K562 (cell line): Measurements from ENCODE around the gene SLC8A2. TPM values are rescaled to one million over a fixed set of nuclear protein-coding genes. Genes with fewer than 3 reads are reported as not detected.
A peak's percentile ranks its signal among the peaks of the same experiment; 100 is the strongest.

Experiments used
- ATAC-seq: fragments of 200-7000 bp; cut with Tn5 transposase; 3 replicates; pipeline ENCODE4 v1.9.1; 2020; ENCODE audit warnings: moderate library complexity
- Bru-seq: library from RNA; stranded (reverse); fragments of 400-500 nt; gene quantifications from one replicate; lab custom pipeline; 2021; lab: Mats Ljungman, UMichigan
- BruChase-seq, 2 experiments: library from RNA; stranded (reverse); fragments of 400-500 nt; gene quantifications; one replicate each; lab custom pipeline; 2021; lab: Mats Ljungman, UMichigan
- BruUV-seq: library from RNA; stranded (reverse); fragments of 400-500 nt; replicated peaks from 2 replicates; lab custom pipeline; 2021; lab: Mats Ljungman, UMichigan
- CTCF ChIA-PET: fragments of 300-600 bp; formaldehyde crosslinking; extraction: SDS; loops from one replicate; lab custom pipeline; 2021; ENCODE audit warnings: low intra/inter-chr PET ratio; lab: Yijun Ruan, JAX
- POLR2A ChIA-PET: fragments of 300-600, 350-650 bp; sonication (Branson Sonifier 250); formaldehyde crosslinking; extraction: SDS; loops from one replicate; lab custom pipeline; 2021; ENCODE audit warnings: antibody characterized with exemption, inconsistent platforms; lab: Yijun Ruan, JAX
- DNase-seq, 4 experiments: peaks; one replicate each; pipeline versions ENCODE4 v3.0.0 to v3.0.0-alpha.2; 2011 to 2018; ENCODE audit warnings: low spot score in 3 of 4, mixed read lengths in 3 of 4; ENCODE audit errors: extremely low read depth in 1 of 4
- FAIRE-seq: peaks from 2 replicates; lab custom pipeline; 2011; peaks lifted over from hg19 to GRCh38; lab: Jason Lieb, UNC
- H2AFZ ChIP-seq: 2 replicates; pipeline ENCODE4 v1.6.0; 2011; ENCODE audit warnings: low read depth, low read length, control low read depth, inconsistent platforms
- H3K27ac ChIP-seq: fragments of 200-600 bp; 3 replicates; pipeline ENCODE4 v1.8.0; 2011; ENCODE audit warnings: low read depth, mild to moderate bottlenecking, control low read depth, inconsistent platforms, low read length, moderate library complexity, mixed read lengths; ENCODE audit errors: extremely low read depth
- H3K27me3 ChIP-seq, 2 experiments: fragments of 300-600 bp in 1 of 2; 2 replicates in 1 of 2; 3 replicates in 1 of 2; pipeline versions ENCODE4 v1.6.0 to v1.8.0; 2011; ENCODE audit warnings: inconsistent platforms in 2 of 2, low read length in 2 of 2, mild to moderate bottlenecking in 1 of 2, mixed read lengths in 1 of 2, moderate library complexity in 1 of 2; ENCODE audit not compliant: control insufficient read depth in 2 of 2, insufficient read depth in 2 of 2
- H3K36me3 ChIP-seq: fragments of 300-600 bp; 3 replicates; pipeline ENCODE4 v1.8.0; 2011; ENCODE audit warnings: mild to moderate bottlenecking, low read length, inconsistent platforms; ENCODE audit not compliant: control insufficient read depth, insufficient read depth
- H3K4me1 ChIP-seq, 2 experiments: fragments of 200-600 bp in 1 of 2; replicated peaks in 1 of 2; 2 replicates in 1 of 2; 3 replicates in 1 of 2; pipeline versions ENCODE4 v1.5.1 to v1.8.0; 2011; ENCODE audit warnings: inconsistent platforms in 2 of 2, low read length in 2 of 2, mild to moderate bottlenecking in 1 of 2, mixed read lengths in 1 of 2, moderate library complexity in 1 of 2; ENCODE audit not compliant: control insufficient read depth in 2 of 2, insufficient read depth in 2 of 2
- H3K4me2 ChIP-seq: 2 replicates; pipeline ENCODE4 v1.6.1; 2011; ENCODE audit warnings: low read length, control low read depth, inconsistent platforms, mixed read lengths; ENCODE audit not compliant: insufficient read depth
- H3K4me3 ChIP-seq: fragments of 200-600 bp; sonication (generic), shearing (Covaris generic); 2 replicates; pipeline ENCODE4 v1.5.1; 2016; ENCODE audit warnings: control low read depth, inconsistent platforms
- H3K79me2 ChIP-seq: fragments of 200-600 bp; 3 replicates; pipeline ENCODE4 v1.8.0; 2011; ENCODE audit warnings: low read length, inconsistent platforms; ENCODE audit not compliant: control insufficient read depth, insufficient read depth
- H3K9ac ChIP-seq, 2 experiments: 2 replicates each; pipeline versions ENCODE4 v1.6.0 to v1.6.1; 2011; ENCODE audit warnings: low read depth in 2 of 2, low read length in 2 of 2, control low read depth in 1 of 2, inconsistent platforms in 1 of 2, mild to moderate bottlenecking in 1 of 2, mixed read lengths in 1 of 2; ENCODE audit not compliant: insufficient read depth in 1 of 2
- H3K9me1 ChIP-seq: one replicate; pipeline ENCODE4 v1.6.0; 2011; ENCODE audit warnings: inconsistent platforms, mild to moderate bottlenecking, low read length, moderate library complexity; ENCODE audit not compliant: control insufficient read depth, insufficient read depth
- H3K9me3 ChIP-seq: replicated peaks from 2 replicates; pipeline ENCODE4 v1.5.1; 2011; ENCODE audit warnings: low read depth, low read length, inconsistent platforms; ENCODE audit not compliant: control insufficient read depth, insufficient read depth
- H4K20me1 ChIP-seq: replicated peaks from 2 replicates; pipeline ENCODE4 v1.6.1; 2011; ENCODE audit warnings: low read length, inconsistent platforms, mixed read lengths; ENCODE audit not compliant: control insufficient read depth, insufficient read depth
- ARID1B ChIP-seq: fragments of 450-650 bp; IDR thresholded peaks from 2 replicates; pipeline ENCODE4 v1.6.1; 2016; ENCODE audit warnings: antibody characterized with exemption, mild to moderate bottlenecking, inconsistent platforms
- BRF1 ChIP-seq: IDR thresholded peaks from 3 replicates; pipeline ENCODE4 v1.6.1; 2011; ENCODE audit warnings: borderline replicate concordance, mild to moderate bottlenecking; ENCODE audit not compliant: insufficient read length; ENCODE audit errors: extremely low read depth
- HNRNPH1 ChIP-seq: fragments of 200-400 bp; formaldehyde crosslinking; optimal IDR thresholded peaks from 2 replicates; pipeline ENCODE3; 2017; ENCODE audit warnings: low read depth, mild to moderate bottlenecking, low read length, moderate library complexity
- ZSCAN32 ChIP-seq: fragments of 450-650 bp; formaldehyde crosslinking; IDR thresholded peaks from 2 replicates; pipeline ENCODE4 v1.4.0; 2020; ENCODE audit warnings: mild to moderate bottlenecking, moderate library complexity
- WGBS: fragments of 100-300 bp; shearing (Covaris generic); methylation state at CpG from one replicate; pipeline ENCODE4 v1.1.6; 2016; ENCODE audit warnings: low coverage, mixed read lengths; ENCODE audit not compliant: insufficient coverage; ENCODE audit errors: missing lambda C conversion rate; 5-methylcytosine and 5-hydroxymethylcytosine counted together
- in situ Hi-C: fragments of 300-500 bp; cut with MboI; formaldehyde crosslinking; loops from 4 replicates; pipeline ENCODE4 v1.15.0; 2018; ENCODE audit warnings: inconsistent platforms, mixed read lengths
- intact Hi-C: fragments of 100-400 bp; cut with micrococcal nuclease; formaldehyde crosslinking; loops from 2 replicates; pipeline ENCODE4 v1.14.2; 2022
- long read RNA-seq, 3 experiments: library from polyadenylated mRNA in 2 of 3; library from RNA in 1 of 3; unstranded in 2 of 3; stranded (forward) in 1 of 3; transcript quantifications; one replicate each; pipeline ENCODE4 v2.0.0, GENCODE V29; 2019 to 2022
- polyA minus RNA-seq, 3 experiments: library from RNA; depleted of rRNA, polyadenylated mRNA; stranded (reverse); fragments of >200 nt; gene quantifications; 2 replicates each; pipeline ENCODE4 v1.2.3, GENCODE V29; 2011
- polyA plus RNA-seq, 8 experiments: library from polyadenylated mRNA; depleted of rRNA in 4 of 8; stranded (reverse) in 5 of 8; unstranded in 3 of 8; fragments of >200 nt; fragmentation: Nextera tagmentation in 2 of 8; fragmentation: Illumina TruSeq in 1 of 8; extraction: Ambion mirVana in 2 of 8; extraction: Trizol in 1 of 8; gene quantifications; 2 replicates each; pipeline versions ENCODE4 v1.2.1 to v1.2.3, GENCODE V29; 2011 to 2014; ENCODE audit warnings: inconsistent platforms in 1 of 8, missing spikeins in 1 of 8
- total RNA-seq, 7 experiments: library from RNA; depleted of rRNA in 6 of 7; stranded (reverse); fragments of >200 nt in 6 of 7; fragmentation: Illumina TruSeq in 2 of 7; extraction: Trizol in 2 of 7; gene quantifications; 2 replicates each; pipeline versions ENCODE4 v1.2.1 to v1.2.3, GENCODE V29; 2011 to 2021; ENCODE audit warnings: low replicate concordance in 1 of 7
- TF ChIP-seq, protein P1 (sequence below): sonication (generic); formaldehyde crosslinking; IDR thresholded peaks from 2 replicates; pipeline ENCODE4 v1.8.1; 2023; ENCODE audit warnings: mild to moderate bottlenecking, missing genetic modification reagents
- TF ChIP-seq, protein P2 (sequence below): sonication (generic); formaldehyde crosslinking; IDR thresholded peaks from 2 replicates; pipeline ENCODE4 v1.8.0; 2022; ENCODE audit warnings: missing genetic modification reagents, mild to moderate bottlenecking, moderate library complexity, borderline replicate concordance
- TF ChIP-seq, protein P3 (sequence below), 2 experiments: fragments of 450-650 bp; conservative IDR thresholded peaks; 2 replicates each; pipeline ENCODE4 v1.6.1; 2017; ENCODE audit warnings: mild to moderate bottlenecking in 2 of 2, moderate library complexity in 2 of 2

The SLC8A2 gene, protein sequence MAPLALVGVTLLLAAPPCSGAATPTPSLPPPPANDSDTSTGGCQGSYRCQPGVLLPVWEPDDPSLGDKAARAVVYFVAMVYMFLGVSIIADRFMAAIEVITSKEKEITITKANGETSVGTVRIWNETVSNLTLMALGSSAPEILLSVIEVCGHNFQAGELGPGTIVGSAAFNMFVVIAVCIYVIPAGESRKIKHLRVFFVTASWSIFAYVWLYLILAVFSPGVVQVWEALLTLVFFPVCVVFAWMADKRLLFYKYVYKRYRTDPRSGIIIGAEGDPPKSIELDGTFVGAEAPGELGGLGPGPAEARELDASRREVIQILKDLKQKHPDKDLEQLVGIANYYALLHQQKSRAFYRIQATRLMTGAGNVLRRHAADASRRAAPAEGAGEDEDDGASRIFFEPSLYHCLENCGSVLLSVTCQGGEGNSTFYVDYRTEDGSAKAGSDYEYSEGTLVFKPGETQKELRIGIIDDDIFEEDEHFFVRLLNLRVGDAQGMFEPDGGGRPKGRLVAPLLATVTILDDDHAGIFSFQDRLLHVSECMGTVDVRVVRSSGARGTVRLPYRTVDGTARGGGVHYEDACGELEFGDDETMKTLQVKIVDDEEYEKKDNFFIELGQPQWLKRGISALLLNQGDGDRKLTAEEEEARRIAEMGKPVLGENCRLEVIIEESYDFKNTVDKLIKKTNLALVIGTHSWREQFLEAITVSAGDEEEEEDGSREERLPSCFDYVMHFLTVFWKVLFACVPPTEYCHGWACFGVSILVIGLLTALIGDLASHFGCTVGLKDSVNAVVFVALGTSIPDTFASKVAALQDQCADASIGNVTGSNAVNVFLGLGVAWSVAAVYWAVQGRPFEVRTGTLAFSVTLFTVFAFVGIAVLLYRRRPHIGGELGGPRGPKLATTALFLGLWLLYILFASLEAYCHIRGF
- 1.0 and 3.4 TPM in 2 replicates for total RNA-seq (2011; cell fraction: chromatin; rRNA removed; ENCODE audit: low replicate concordance)
- 1.2 and 2.0 TPM in 2 replicates for total RNA-seq (2011; cell fraction: nucleolus; rRNA removed)
- 1.0 and 1.5 TPM in 2 replicates for total RNA-seq (2011; cell fraction: nucleoplasm; rRNA removed)
- total RNA-seq (2014; rRNA removed) (0.64 and 0.86 TPM in 2 replicates), total RNA-seq (2014; rRNA removed; fragmentation: Illumina TruSeq; extraction: Trizol) (0.10 and 0.15 TPM in 2 replicates), total RNA-seq (2015; rRNA removed; fragmentation: Illumina TruSeq; extraction: Trizol) (0.30 TPM in 1 of 2 replicates, not detected in the other), total RNA-seq (2021) (0.60 and 0.66 TPM in 2 replicates), polyA plus RNA-seq (2011; rRNA removed) (0.09 and 0.17 TPM in 2 replicates), polyA plus RNA-seq (2014; fragmentation: Illumina TruSeq; extraction: Trizol) (0.07 and 0.43 TPM in 2 replicates), polyA plus RNA-seq (2014; fragmentation: Nextera tagmentation; extraction: Ambion mirVana) (not detected), polyA plus RNA-seq (2014; rRNA removed) (0.18 and 0.32 TPM in 2 replicates), polyA minus RNA-seq (2011; rRNA and poly(A)+ RNA removed) (0.42 and 0.49 TPM in 2 replicates), Bru-seq, nascent RNA (percentile 22 among the genes with signal in this experiment), BruChase-seq, experiment 1, labeled RNA remaining after a 2-hour chase (percentile 13 among the genes with signal in this experiment), BruChase-seq, experiment 2, labeled RNA remaining after a 6-hour chase (percentile 14 among the genes with signal in this experiment)
- polyA plus RNA-seq (2011; cell fraction: cytosol; rRNA removed) = 0.21 and 1.7 TPM in 2 replicates
- polyA plus RNA-seq (2011; cell fraction: nucleus; rRNA removed) = 0.48 and 1.0 TPM in 2 replicates
- 0.61 and 0.62 TPM in 2 replicates for polyA plus RNA-seq (2012)
- polyA minus RNA-seq (2011; cell fraction: cytosol; rRNA and poly(A)+ RNA removed) = not detected in 2 replicates
- polyA minus RNA-seq (2011; cell fraction: nucleus; rRNA and poly(A)+ RNA removed) = 0.27 and 0.56 TPM in 2 replicates
- long read RNA-seq, experiment 1, partial matches to known transcripts = 0 of 1 reads
- long read RNA-seq, experiment 1, other reads (novel, unspliced or antisense) = 1 of 1 reads
- long read RNA-seq, experiment 2 = 0 reads
- long read RNA-seq, experiment 3 = 0 reads

DNA sequence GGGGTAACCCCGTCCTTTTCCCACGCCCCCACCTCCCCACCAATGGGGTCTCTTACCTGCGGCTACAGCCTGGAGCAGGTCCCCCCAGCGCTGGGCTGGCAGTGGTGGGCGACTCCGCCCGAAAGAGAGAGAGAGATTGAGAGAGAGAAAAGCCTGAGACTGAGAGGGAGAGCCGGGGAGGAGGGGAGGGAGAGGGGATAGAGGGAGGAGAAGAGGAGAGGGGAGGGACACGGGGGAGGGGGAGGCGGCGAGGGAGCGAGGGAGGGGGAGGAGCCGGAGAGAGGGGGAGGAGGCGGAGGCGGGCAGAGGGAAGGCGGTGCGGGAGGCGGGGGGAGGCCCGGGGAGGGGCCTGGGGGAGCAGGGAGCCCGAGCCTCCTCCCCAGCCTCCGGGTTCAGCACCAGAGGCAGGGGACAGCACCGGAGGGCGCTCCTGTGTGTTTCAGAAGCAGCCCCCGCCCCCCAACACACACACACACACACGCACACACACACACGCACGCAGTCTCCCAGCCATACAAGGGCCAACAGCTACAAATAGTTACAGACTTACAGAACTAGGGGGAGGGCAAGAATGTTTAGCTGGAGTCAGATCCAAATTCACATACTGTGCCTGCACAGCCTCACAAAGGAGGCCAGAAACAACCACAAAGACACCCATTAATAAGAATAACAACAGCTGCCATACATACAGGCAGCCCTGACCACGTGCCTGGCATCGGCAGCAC, at the start of gene SLC8A2:
Gene SLC8A2, minus strand, starts transcription at position 161 of the 725 bp plus-strand sequence. CDS start 5,490 bp downstream, outside the sequence.
- H3K9me1 ChIP-seq = no peaks in the 10 kb centered on the region
- peak within 1 kb of the TSS; percentile 52; the same call in 1 of the 2 replicates for H3K4me2 ChIP-seq
- ATAC-seq = peak; percentile 93
- TF ChIP-seq, protein P1, sequence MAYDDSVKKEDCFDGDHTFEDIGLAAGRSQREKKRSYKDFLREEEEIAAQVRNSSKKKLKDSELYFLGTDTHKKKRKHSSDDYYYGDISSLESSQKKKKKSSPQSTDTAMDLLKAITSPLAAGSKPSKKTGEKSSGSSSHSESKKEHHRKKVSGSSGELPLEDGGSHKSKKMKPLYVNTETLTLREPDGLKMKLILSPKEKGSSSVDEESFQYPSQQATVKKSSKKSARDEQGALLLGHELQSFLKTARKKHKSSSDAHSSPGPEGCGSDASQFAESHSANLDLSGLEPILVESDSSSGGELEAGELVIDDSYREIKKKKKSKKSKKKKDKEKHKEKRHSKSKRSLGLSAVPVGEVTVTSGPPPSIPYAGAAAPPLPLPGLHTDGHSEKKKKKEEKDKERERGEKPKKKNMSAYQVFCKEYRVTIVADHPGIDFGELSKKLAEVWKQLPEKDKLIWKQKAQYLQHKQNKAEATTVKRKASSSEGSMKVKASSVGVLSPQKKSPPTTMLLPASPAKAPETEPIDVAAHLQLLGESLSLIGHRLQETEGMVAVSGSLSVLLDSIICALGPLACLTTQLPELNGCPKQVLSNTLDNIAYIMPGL (CRISPR knock-in tag) = no peak
- TF ChIP-seq, protein P2, sequence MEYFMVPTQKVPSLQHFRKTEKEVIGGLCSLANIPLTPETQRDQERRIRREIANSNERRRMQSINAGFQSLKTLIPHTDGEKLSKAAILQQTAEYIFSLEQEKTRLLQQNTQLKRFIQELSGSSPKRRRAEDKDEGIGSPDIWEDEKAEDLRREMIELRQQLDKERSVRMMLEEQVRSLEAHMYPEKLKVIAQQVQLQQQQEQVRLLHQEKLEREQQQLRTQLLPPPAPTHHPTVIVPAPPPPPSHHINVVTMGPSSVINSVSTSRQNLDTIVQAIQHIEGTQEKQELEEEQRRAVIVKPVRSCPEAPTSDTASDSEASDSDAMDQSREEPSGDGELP = peak; percentile 78
- TF ChIP-seq BRF1 = no peak
- no peak for TF ChIP-seq HNRNPH1
- TF ChIP-seq ARID1B = peak; percentile 58
- TF ChIP-seq, protein P3, sequence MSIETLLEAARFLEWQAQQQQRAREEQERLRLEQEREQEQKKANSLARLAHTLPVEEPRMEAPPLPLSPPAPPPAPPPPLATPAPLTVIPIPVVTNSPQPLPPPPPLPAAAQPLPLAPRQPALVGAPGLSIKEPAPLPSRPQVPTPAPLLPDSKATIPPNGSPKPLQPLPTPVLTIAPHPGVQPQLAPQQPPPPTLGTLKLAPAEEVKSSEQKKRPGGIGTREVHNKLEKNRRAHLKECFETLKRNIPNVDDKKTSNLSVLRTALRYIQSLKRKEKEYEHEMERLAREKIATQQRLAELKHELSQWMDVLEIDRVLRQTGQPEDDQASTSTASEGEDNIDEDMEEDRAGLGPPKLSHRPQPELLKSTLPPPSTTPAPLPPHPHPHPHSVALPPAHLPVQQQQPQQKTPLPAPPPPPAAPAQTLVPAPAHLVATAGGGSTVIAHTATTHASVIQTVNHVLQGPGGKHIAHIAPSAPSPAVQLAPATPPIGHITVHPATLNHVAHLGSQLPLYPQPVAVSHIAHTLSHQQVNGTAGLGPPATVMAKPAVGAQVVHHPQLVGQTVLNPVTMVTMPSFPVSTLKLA (conservative IDR thresholded peaks at IDR 0.05) = peak in 1 of 2 experiments; percentile 88; a peak in 3 of 4 replicates
- no peak for TF ChIP-seq ZSCAN32 (CRISPR knock-in tag)

More for the DNA sequence above, at the start of gene SLC8A2:
- BruUV-seq = no TSS peak
- peak; percentile 49 for FAIRE-seq
- Histone ChIP-seq H3K9me3 (no peaks in the 10 kb centered on the region), H3K27me3 (peaks cover 9 to 30% of the 10 kb centered on the region in 2 experiments; a peak in 3 of 5 replicates), H3K9ac (peak within 1 kb of the TSS in 1 of 2 experiments; percentile 43; a peak in 1 of 4 replicates), H2AFZ (no peak within 1 kb of the TSS), H3K27ac (no peak within 1 kb of the TSS), H3K4me3 (no peak within 1 kb of the TSS), H3K79me2 (no peaks in the 10 kb centered on the region), H4K20me1 (peaks cover 11% of the 10 kb centered on the region; the same call in 1 of the 2 replicates), H3K4me1 (peaks cover 6 to 49% of the 10 kb centered on the region in 2 experiments), H3K36me3 (no peaks in the 10 kb centered on the region)
- POLR2A ChIA-PET = interaction anchor here (1.3 to 1.5 kb wide), 2 partner anchors 12 to 25 kb away, joined by 4 read pairs; partner anchors contain the start of gene KPTN
- WGBS = 12% methylated on average over 10 of the region's 29 CpGs
- in situ Hi-C loops (no loop called here), intact Hi-C loops (no loop called here)
- DNase-seq = peak; percentile 91 to 99 (median 98)
- CTCF ChIA-PET = no interaction called here
